ENCODE measurements around the gene FAM200C. TPM values are rescaled to one million over a fixed set of nuclear protein-coding genes. Genes with fewer than 3 reads are reported as not detected.
"Not testable (repeated sequence)": the region's sequence is repeated elsewhere in the genome, so short reads cannot be mapped to it uniquely, and the experiment has no call there.

Gene FAM200C
- total RNA-seq, 1 experiment from 2014 or later, result 10.5 TPM

- POLR2A ChIA-PET (ENCODE audit: unreplicated experiment), result no interaction called here
- no TSS peak for BruUV-seq (replicated peaks)
Observed at GRCh38 chr5:160437271-160437670, 37.4 kb upstream of the FAM200C start.

GRCh38 chr5:160436661-160437060 is 36.8 kb upstream of the FAM200C start:
- not testable (repeated sequence) for H3K36me3 ChIP-seq (ENCODE audit: low read depth); H3K4me2 ChIP-seq; H4K20me1 ChIP-seq (ENCODE audit: insufficient read depth); H3F3A ChIP-seq (ENCODE audit: insufficient read depth, low read depth); H3K27ac ChIP-seq; H3K4me3 ChIP-seq; BruUV-seq (replicated peaks); H3K9me3 ChIP-seq (ENCODE audit: insufficient read depth, low read depth); DNase-seq; H3K27me3 ChIP-seq (ENCODE audit: insufficient read depth, low read depth); H2AFZ ChIP-seq; H3K9me2 ChIP-seq (ENCODE audit: insufficient read depth); H3K4me1 ChIP-seq (replicated peaks; ENCODE audit: insufficient read depth); H3K79me2 ChIP-seq (ENCODE audit: low read depth)
- intact Hi-C loops (cut with micrococcal nuclease; ENCODE audit: unreplicated experiment), result loop anchor here (5.0 kb wide), 1 partner anchor 351 kb away; no protein-coding TSS in a partner anchor
- CTCF ChIA-PET, result interaction anchor here (0.8 kb wide), 1 partner anchor 12 kb away, joined by 3 read pairs; no protein-coding TSS in a partner anchor
- POLR2A ChIA-PET (ENCODE audit: unreplicated experiment), result interaction anchor here (0.7 kb wide), 1 partner anchor 336 kb away, joined by 3 read pairs; no protein-coding TSS in a partner anchor

More at GRCh38 chr5:160437271-160437670, 37.4 kb upstream of the FAM200C start:
- H3K79me2 ChIP-seq (ENCODE audit: low read depth), result no peaks in the 10 kb centered on the region
- H3K36me3 ChIP-seq (ENCODE audit: low read depth), result no peaks in the 10 kb centered on the region
- H3K27ac ChIP-seq, result no peak overlapping the region
- H3K9me2 ChIP-seq (ENCODE audit: insufficient read depth), result no peaks in the 10 kb centered on the region
- no peak overlapping the region for H3K4me3 ChIP-seq
- CTCF ChIA-PET, result interaction anchor here (0.6 to 0.8 kb wide), 2 partner anchors 13 to 329 kb away, joined by 3 to 5 read pairs; no protein-coding TSS in a partner anchor
- H3K9me3 ChIP-seq (ENCODE audit: insufficient read depth, low read depth), result no peaks in the 10 kb centered on the region
- no peak for TF ChIP-seq EZH2 (IDR thresholded peaks at IDR 0.05; ENCODE audit: low read depth)
- no peak for TF ChIP-seq CTCF (conservative IDR thresholded peaks at IDR 0.05)
- no peaks in the 10 kb centered on the region for H4K20me1 ChIP-seq (ENCODE audit: insufficient read depth)
- peaks cover 6% of the 10 kb centered on the region; the same call in 1 of the 2 replicates for H3K4me1 ChIP-seq (replicated peaks; ENCODE audit: insufficient read depth)
- no peak overlapping the region for H3K4me2 ChIP-seq
- H2AFZ ChIP-seq, result no peak overlapping the region
- no peak for DNase-seq
- H3F3A ChIP-seq (ENCODE audit: insufficient read depth, low read depth), result no peaks in the 10 kb centered on the region
- H3K27me3 ChIP-seq (ENCODE audit: insufficient read depth, low read depth), result no peaks in the 10 kb centered on the region
- intact Hi-C loops (cut with micrococcal nuclease; ENCODE audit: unreplicated experiment), result loop anchor here (5.0 kb wide), 1 partner anchor 350 kb away; no protein-coding TSS in a partner anchor

GRCh38 chr5:160436017-160436416 is 36.2 kb upstream of the FAM200C start:
- Histone ChIP-seq H3F3A (ENCODE audit: insufficient read depth, low read depth) (no peaks in the 10 kb centered on the region), H3K4me2 (no peak overlapping the region), H3K9me2 (ENCODE audit: insufficient read depth) (no peaks in the 10 kb centered on the region), H3K27ac (no peak overlapping the region), H2AFZ (no peak overlapping the region), H4K20me1 (ENCODE audit: insufficient read depth) (no peaks in the 10 kb centered on the region), H3K9me3 (ENCODE audit: insufficient read depth, low read depth) (no peaks in the 10 kb centered on the region), H3K4me1 (replicated peaks; ENCODE audit: insufficient read depth) (peaks cover 6% of the 10 kb centered on the region; the same call in 1 of the 2 replicates), H3K79me2 (ENCODE audit: low read depth) (no peaks in the 10 kb centered on the region), H3K27me3 (ENCODE audit: insufficient read depth, low read depth) (no peaks in the 10 kb centered on the region), H3K36me3 (ENCODE audit: low read depth) (no peaks in the 10 kb centered on the region), H3K4me3 (no peak overlapping the region)
- DNase-seq, result no peak
- no peak for TF ChIP-seq CTCF (conservative IDR thresholded peaks at IDR 0.05)
- no peak for TF ChIP-seq EZH2 (IDR thresholded peaks at IDR 0.05; ENCODE audit: low read depth)
- CTCF ChIA-PET, result no interaction called here
- no TSS peak for BruUV-seq (replicated peaks)
- POLR2A ChIA-PET (ENCODE audit: unreplicated experiment), result interaction anchor here (0.7 kb wide), 1 partner anchor 337 kb away, joined by 3 read pairs; no protein-coding TSS in a partner anchor
- intact Hi-C loops (cut with micrococcal nuclease; ENCODE audit: unreplicated experiment), result loop anchor here (5.0 kb wide), 1 partner anchor 351 kb away; no protein-coding TSS in a partner anchor

GRCh38 chr5:160435532-160435931 is 35.7 kb upstream of the FAM200C start:
- H3K4me2 ChIP-seq, result no peak overlapping the region
- H3K36me3 ChIP-seq (ENCODE audit: low read depth), result no peaks in the 10 kb centered on the region
- H3F3A ChIP-seq (ENCODE audit: insufficient read depth, low read depth), result no peaks in the 10 kb centered on the region
- DNase-seq, result no peak
- no peak overlapping the region for H3K4me3 ChIP-seq
- ChIA-PET POLR2A (ENCODE audit: unreplicated experiment) (no interaction called here), CTCF (no interaction called here)
- H3K27me3 ChIP-seq (ENCODE audit: insufficient read depth, low read depth), result no peaks in the 10 kb centered on the region
- H4K20me1 ChIP-seq (ENCODE audit: insufficient read depth), result no peaks in the 10 kb centered on the region
- peaks cover 6% of the 10 kb centered on the region; the same call in 1 of the 2 replicates for H3K4me1 ChIP-seq (replicated peaks; ENCODE audit: insufficient read depth)
- no TSS peak for BruUV-seq (replicated peaks)
- H3K27ac ChIP-seq, result no peak overlapping the region
- H3K9me2 ChIP-seq (ENCODE audit: insufficient read depth), result no peaks in the 10 kb centered on the region
- TF ChIP-seq CTCF (conservative IDR thresholded peaks at IDR 0.05) (no peak), EZH2 (IDR thresholded peaks at IDR 0.05; ENCODE audit: low read depth) (no peak)
- no peaks in the 10 kb centered on the region for H3K79me2 ChIP-seq (ENCODE audit: low read depth)
- no peak overlapping the region for H2AFZ ChIP-seq
- H3K9me3 ChIP-seq (ENCODE audit: insufficient read depth, low read depth), result no peaks in the 10 kb centered on the region
- intact Hi-C loops (cut with micrococcal nuclease; ENCODE audit: unreplicated experiment), result loop anchor here (5.0 kb wide), 1 partner anchor 352 kb away; no protein-coding TSS in a partner anchor

Data from PC-9 (cell line).